ENCODE results near the gene MAMLD1. TPM values are rescaled to one million over a fixed set of nuclear protein-coding genes. Genes with fewer than 3 reads are reported as not detected.

The MAMLD1 gene
- 1.1 and 2.6 TPM in 2 replicates for total RNA-seq

GRCh38 chrX:150362599-150363481, at the start of gene MAMLD1:
TSS of gene MAMLD1 (plus strand) at chrX:150363317. CDS start at chrX:150445517, 82,200 bp downstream.

Other genes starting within 250 kb of the MAMLD1 start
- gene MTM1, start 205.3 kb downstream of the MAMLD1 start, total RNA-seq: 8.0 and 9.4 TPM in 2 replicates